H1 (cell line): ENCODE measurements around the gene KLHL29. TPM values are rescaled to one million over a fixed set of nuclear protein-coding genes. Genes with fewer than 3 reads are reported as not detected.

ENCODE experiments used
- CTCF ChIA-PET: fragments of 300-600 bp; sonication (Branson Sonifier 250); formaldehyde crosslinking; loops from one replicate; lab custom pipeline; 2021; ENCODE audit not compliant: partially characterized antibody; lab: Charles Lee
- POLR2A ChIA-PET: fragments of 300-600 bp; sonication (Branson Sonifier 250); formaldehyde crosslinking; loops from one replicate; lab custom pipeline; 2021; ENCODE audit warnings: inconsistent platforms; ENCODE audit not compliant: partially characterized antibody; lab: Charles Lee
- DNase-seq, 2 experiments: peaks; one replicate each; pipeline versions ENCODE4 v3.0.0 to v3.0.0-alpha.2; 2010 to 2022; ENCODE audit warnings: low spot score in 2 of 2, low read depth in 1 of 2, mixed read lengths in 1 of 2
- FAIRE-seq: peaks from 2 replicates; lab custom pipeline; 2011; peaks lifted over from hg19 to GRCh38; lab: Jason Lieb, UNC
- H2AFZ ChIP-seq: 2 replicates; pipeline ENCODE4 v1.8.1; 2012; ENCODE audit warnings: low read length, inconsistent platforms
- H2AK5ac ChIP-seq: 2 replicates; pipeline ENCODE4 v1.6.1; 2013; ENCODE audit warnings: low read depth, low read length
- H2BK120ac ChIP-seq: replicated peaks from 2 replicates; pipeline ENCODE3; 2013; ENCODE audit warnings: low read depth, low read length, inconsistent platforms
- H2BK12ac ChIP-seq: 2 replicates; pipeline ENCODE4 v1.6.1; 2013; ENCODE audit warnings: low read depth, low read length
- H2BK15ac ChIP-seq: 2 replicates; pipeline ENCODE4 v1.6.1; 2013; ENCODE audit warnings: low read length
- H2BK20ac ChIP-seq: 2 replicates; pipeline ENCODE4 v1.6.1; 2013; ENCODE audit warnings: low read length
- H2BK5ac ChIP-seq: 2 replicates; pipeline ENCODE4 v1.6.1; 2013; ENCODE audit warnings: low read depth, low read length
- H3K14ac ChIP-seq: 2 replicates; pipeline ENCODE4 v1.6.1; 2013; ENCODE audit warnings: inconsistent platforms; ENCODE audit not compliant: insufficient read length
- H3K18ac ChIP-seq: 2 replicates; pipeline ENCODE4 v1.6.1; 2013; ENCODE audit warnings: low read length; ENCODE audit errors: extremely low read depth
- H3K23ac ChIP-seq: 2 replicates; pipeline ENCODE4 v1.6.1; 2013; ENCODE audit warnings: inconsistent platforms; ENCODE audit not compliant: insufficient read length
- H3K23me2 ChIP-seq: 2 replicates; pipeline ENCODE4 v1.6.1; 2013; ENCODE audit warnings: low read depth, low read length
- H3K27ac ChIP-seq: 2 replicates; pipeline ENCODE4 v1.6.1; 2011; ENCODE audit warnings: low read depth, low read length, inconsistent platforms
- H3K27me3 ChIP-seq, 4 experiments: replicated peaks in 1 of 4; 1 replicate in 1 of 4; 2 replicates in 3 of 4; pipeline versions ENCODE4 v1.6.1 to v1.8.1; 2011 to 2013; ENCODE audit warnings: low read length in 3 of 4, mild to moderate bottlenecking in 3 of 4, inconsistent platforms in 2 of 4, mixed read lengths in 2 of 4, moderate library complexity in 1 of 4; ENCODE audit not compliant: control insufficient read depth in 3 of 4, insufficient read depth in 3 of 4; ENCODE audit errors: extremely low read depth in 1 of 4
- H3K36me3 ChIP-seq, 4 experiments: 2 replicates each; pipeline versions ENCODE4 v1.6.1 to v1.8.1; 2011 to 2013; ENCODE audit warnings: mild to moderate bottlenecking in 4 of 4, low read length in 3 of 4, moderate library complexity in 2 of 4, control low read depth in 1 of 4, inconsistent platforms in 1 of 4; ENCODE audit not compliant: insufficient read depth in 4 of 4, control insufficient read depth in 2 of 4
- H3K4ac ChIP-seq: replicated peaks from 2 replicates; pipeline ENCODE3; 2013; ENCODE audit warnings: low read length, low read depth, mixed read lengths, inconsistent platforms; ENCODE audit not compliant: insufficient read length
- H3K4me1 ChIP-seq, 4 experiments: replicated peaks in 1 of 4; 1 replicate in 1 of 4; 2 replicates in 3 of 4; pipeline versions ENCODE4 v1.6.1 to v1.8.1; 2011 to 2013; ENCODE audit warnings: low read length in 3 of 4, inconsistent platforms in 2 of 4, mixed read lengths in 1 of 4; ENCODE audit not compliant: insufficient read depth in 4 of 4, control insufficient read depth in 3 of 4
- H3K4me2 ChIP-seq, 2 experiments: 2 replicates each; pipeline versions ENCODE4 v1.6.1 to v1.8.1; 2011 to 2013; ENCODE audit warnings: low read depth in 2 of 2, low read length in 2 of 2, control low read depth in 1 of 2, inconsistent platforms in 1 of 2, mild to moderate bottlenecking in 1 of 2; ENCODE audit not compliant: insufficient read depth in 1 of 2
- H3K4me3 ChIP-seq, 4 experiments: fragments of 200-600, 300-600 bp in 1 of 4; sonication (generic), shearing (Covaris generic), sonication (Bioruptor Twin) in 1 of 4; 2 replicates each; pipeline versions ENCODE4 v1.5.1 to v1.8.1; 2011 to 2016; ENCODE audit warnings: low read length in 4 of 4, low read depth in 3 of 4, control low read depth in 2 of 4, inconsistent platforms in 2 of 4, mild to moderate bottlenecking in 2 of 4, mixed read lengths in 1 of 4, moderate library complexity in 1 of 4; ENCODE audit not compliant: insufficient read depth in 2 of 4; ENCODE audit errors: extremely low read depth in 1 of 4
- H3K56ac ChIP-seq: replicated peaks from 2 replicates; pipeline ENCODE3; 2013; ENCODE audit warnings: low read depth, mild to moderate bottlenecking, mixed read lengths, low read length, inconsistent platforms; ENCODE audit not compliant: insufficient read length
- H3K79me1 ChIP-seq: 2 replicates; pipeline ENCODE4 v1.6.1; 2013; ENCODE audit warnings: low read depth, low read length, control low read depth
- H3K79me2 ChIP-seq, 2 experiments: 2 replicates each; pipeline versions ENCODE4 v1.6.1 to v1.8.1; 2012 to 2013; ENCODE audit warnings: low read length in 2 of 2, mild to moderate bottlenecking in 2 of 2, inconsistent platforms in 1 of 2; ENCODE audit not compliant: insufficient read depth in 2 of 2, control insufficient read depth in 1 of 2
- H3K9ac ChIP-seq, 4 experiments: replicated peaks in 1 of 4; 1 replicate in 1 of 4; 2 replicates in 3 of 4; pipeline versions ENCODE4 v1.6.1 to v1.8.1; 2011 to 2013; ENCODE audit warnings: low read depth in 3 of 4, low read length in 3 of 4, control low read depth in 2 of 4, mild to moderate bottlenecking in 2 of 4, moderate library complexity in 2 of 4, inconsistent platforms in 1 of 4; ENCODE audit errors: extremely low read depth in 1 of 4
- H3K9me3 ChIP-seq, 2 experiments: 2 replicates each; pipeline versions ENCODE4 v1.6.1 to v1.8.1; 2012 to 2013; ENCODE audit warnings: mild to moderate bottlenecking in 2 of 2, moderate library complexity in 2 of 2, control low read depth in 1 of 2, inconsistent platforms in 1 of 2, low read depth in 1 of 2, low read length in 1 of 2, mixed read lengths in 1 of 2; ENCODE audit not compliant: insufficient read depth in 2 of 2
- H4K20me1 ChIP-seq, 2 experiments: replicated peaks in 1 of 2; 2 replicates each; pipeline versions ENCODE3 to v1.8.1; 2011 to 2013; ENCODE audit warnings: inconsistent platforms in 2 of 2, low read length in 2 of 2, mild to moderate bottlenecking in 1 of 2; ENCODE audit not compliant: insufficient read depth in 2 of 2, control insufficient read depth in 1 of 2
- H4K5ac ChIP-seq: 2 replicates; pipeline ENCODE4 v1.6.1; 2013; ENCODE audit warnings: low read length, low read depth, mixed read lengths, inconsistent platforms; ENCODE audit not compliant: insufficient read length
- H4K8ac ChIP-seq: 2 replicates; pipeline ENCODE4 v1.8.0; 2013; ENCODE audit warnings: mild to moderate bottlenecking, moderate library complexity, low read length, inconsistent platforms; ENCODE audit not compliant: insufficient read depth; ENCODE audit errors: extremely low read depth
- H4K91ac ChIP-seq: replicated peaks from 2 replicates; pipeline ENCODE3; 2013; ENCODE audit warnings: low read length, mixed read lengths, inconsistent platforms; ENCODE audit not compliant: insufficient read length
- WGBS, 2 experiments: shearing (Covaris generic) in 1 of 2; methylation state at CpG; one replicate each; pipeline versions ENCODE4 v1.1.6 to v1.1.7; 2013 to 2015; ENCODE audit warnings: low lambda C conversion rate in 2 of 2, mixed read lengths in 2 of 2, inconsistent platforms in 1 of 2, low coverage in 1 of 2, missing lambda C conversion rate in 1 of 2; ENCODE audit not compliant: insufficient replicate concordance in 2 of 2, insufficient coverage in 1 of 2, insufficient read length in 1 of 2; ENCODE audit errors: extremely low coverage in 1 of 2, missing lambda C conversion rate in 1 of 2; 5-methylcytosine and 5-hydroxymethylcytosine counted together
- polyA plus RNA-seq, 7 experiments: library from polyadenylated mRNA; depleted of rRNA in 3 of 7; stranded (reverse) in 5 of 7; unstranded in 2 of 7; fragments of >200 nt in 5 of 7; fragments of 200-250 nt in 2 of 7; gene quantifications; 1 replicate in 5 of 7; 2 replicates in 1 of 7; 4 replicates in 1 of 7; pipeline versions ENCODE4 v1.2.1 to v1.2.3, GENCODE V29; 2011 to 2013; ENCODE audit warnings: missing spikeins in 2 of 7, mixed read lengths in 2 of 7
- total RNA-seq: library from RNA; stranded (reverse); fragmentation: NEBNext Ultra II Directional; extraction: Animal tissue kit (Norgen Biotek cat#: 25700); gene quantifications from 2 replicates; pipeline ENCODE4 v1.2.1, GENCODE V29; 2021

KLHL29 gene
- total and polyA plus RNA-seq, 2 of the 8 experiments (the other 6 are each of a cell fraction or from before 2014, with no cell fraction given) = 1.1 to 4.7 TPM

GRCh38 chr2:23695890-23696751 lies 311.1 kb downstream of the KLHL29 start:
- H4K5ac ChIP-seq = no peak overlapping the region
- H2BK5ac ChIP-seq = no peak overlapping the region
- H3K14ac ChIP-seq = no peak overlapping the region
- no peak overlapping the region for H2BK20ac ChIP-seq
- H3K23me2 ChIP-seq = no peaks in the 10 kb centered on the region
- no peak overlapping the region for H3K56ac ChIP-seq
- no peak overlapping the region for H2BK120ac ChIP-seq
- DNase-seq (no peak), FAIRE-seq (no peak)
- no peak overlapping the region for H2BK12ac ChIP-seq
- H3K79me1 ChIP-seq = no peaks in the 10 kb centered on the region; the same call in 1 of the 2 replicates
- H3K9me3 ChIP-seq = 0 out of 4 replicates have a peak, but pooled peaks cover 0 to 2% of the 10 kb centered on the region in 2 experiments
- no peak overlapping the region for H4K91ac ChIP-seq
- no peaks in the 10 kb centered on the region for H4K20me1 ChIP-seq
- no peak overlapping the region for H2AK5ac ChIP-seq
- no peaks in the 10 kb centered on the region for H3K36me3 ChIP-seq
- no peak overlapping the region for H4K8ac ChIP-seq
- H3K79me2 ChIP-seq = no peaks in the 10 kb centered on the region
- H3K9ac ChIP-seq = no peak overlapping the region
- no peaks in the 10 kb centered on the region for H3K27me3 ChIP-seq
- H3K4me3 ChIP-seq = no peak overlapping the region
- no peak overlapping the region for H3K4ac ChIP-seq
- peaks cover 0 to 8% (median 2%) of the 10 kb centered on the region in 4 experiments; a peak in 3 of 7 replicates for H3K4me1 ChIP-seq
- no peak overlapping the region for H3K27ac ChIP-seq
- no peak overlapping the region for H3K18ac ChIP-seq
- H3K4me2 ChIP-seq = no peak overlapping the region
- 91% methylated on average over 24 of the region's 32 CpGs; no CpG with 5 or more reads in 1 of the 2 experiments for WGBS, 2 experiments
- ChIA-PET CTCF (interaction anchor here (0.6 to 1.7 kb wide), 3 partner anchors 9 to 563 kb away, joined by 3 to 6 read pairs (median 3); no protein-coding TSS in a partner anchor), POLR2A (no interaction called here)
- H2AFZ ChIP-seq = no peak overlapping the region
- no peak overlapping the region for H2BK15ac ChIP-seq
- no peak overlapping the region for H3K23ac ChIP-seq
